Epidermal melanocyte (primary cell): Measurements from ENCODE around the gene HSPA5.
A peak's percentile ranks its signal among the peaks of the same experiment; 100 is the strongest.
"Not testable (repeated sequence)": the region's sequence is repeated elsewhere in the genome, so short reads cannot be mapped to it uniquely, and the experiment has no call there.

ENCODE experiments used
- DNase-seq: peaks from one replicate; pipeline ENCODE4 v3.0.0; 2011; ENCODE audit warnings: low spot score; ENCODE audit not compliant: insufficient read length

Gene HSPA5

GRCh38 chr9:125241000-125241862 is at the start of gene HSPA5:
Gene HSPA5, minus strand, starts transcription at chr9:125241343. Its CDS starts 217 bp downstream, at chr9:125241126.
- DNase-seq = peak; percentile 97

- not testable (repeated sequence) for DNase-seq
These were observed 45.8 kb upstream of the HSPA5 start for GRCh38 chr9:125286935-125287433.

- DNase-seq = peak; percentile 34
These were observed 43.7 kb upstream of the HSPA5 start for GRCh38 chr9:125284855-125285254.

GRCh38 chr9:125280945-125281344 is 39.8 kb upstream of the HSPA5 start:
- no peak for DNase-seq

GRCh38 chr9:125277411-125277810 is 36.3 kb upstream of the HSPA5 start:
- DNase-seq = no peak

- no peak for DNase-seq
These were observed 35.6 kb upstream of the HSPA5 start for GRCh38 chr9:125276771-125277170.

GRCh38 chr9:125272697-125273096 is 31.6 kb upstream of the HSPA5 start:
- DNase-seq = no peak

- no peak for DNase-seq
These were observed 29.9 kb upstream of the HSPA5 start for GRCh38 chr9:125271081-125271480.

- DNase-seq = no peak
These were observed 27.9 kb upstream of the HSPA5 start for GRCh38 chr9:125269014-125269397.

- no peak for DNase-seq
These were observed 27.4 kb upstream of the HSPA5 start for GRCh38 chr9:125268394-125269013.

GRCh38 chr9:125264068-125264467 is 22.9 kb upstream of the HSPA5 start:
- not testable (repeated sequence) for DNase-seq

GRCh38 chr9:125262294-125262991 is 21.3 kb upstream of the HSPA5 start:
- no peak for DNase-seq

- DNase-seq = peak; percentile 97
These were observed 20.6 kb upstream of the HSPA5 start, which contains the start of gene GAPVD1 for GRCh38 chr9:125261501-125262293. Gene GAPVD1, plus strand, starts transcription at chr9:125261826. Its CDS starts 37,096 bp downstream, at chr9:125298922.

GRCh38 chr9:125260561-125260960 is 19.4 kb upstream of the HSPA5 start:
- no peak for DNase-seq

- DNase-seq = no peak
These were observed 17.8 kb upstream of the HSPA5 start for GRCh38 chr9:125258832-125259534.

- no peak for DNase-seq
These were observed 17.1 kb upstream of the HSPA5 start for GRCh38 chr9:125258160-125258785.

GRCh38 chr9:125255781-125256391 is 14.7 kb upstream of the HSPA5 start:
- no peak for DNase-seq

- DNase-seq = no peak
These were observed 13.1 kb upstream of the HSPA5 start for GRCh38 chr9:125254231-125254630.

- DNase-seq = no peak
These were observed 5.1 kb upstream of the HSPA5 start for GRCh38 chr9:125246261-125246667.
